H9 (cell line): Measurements from ENCODE around the gene ALDH6A1. TPM values are rescaled to one million over a fixed set of nuclear protein-coding genes. Genes with fewer than 3 reads are reported as not detected.

ENCODE experiments used
- DNase-seq: peaks from one replicate; pipeline ENCODE4 v3.0.0-alpha.2; 2017
- H2AFZ ChIP-seq: one replicate; pipeline ENCODE4 v1.6.1; 2013; ENCODE audit warnings: mild to moderate bottlenecking, low read length, control low read depth, moderate library complexity
- H2AK5ac ChIP-seq: 2 replicates; pipeline ENCODE4 v1.6.1; 2013; ENCODE audit warnings: low read length, control low read depth, mixed read lengths; ENCODE audit not compliant: insufficient read length
- H2BK120ac ChIP-seq: one replicate; pipeline ENCODE4 v1.6.1; 2013; ENCODE audit warnings: low read depth, mild to moderate bottlenecking, low read length, control low read depth, inconsistent platforms; ENCODE audit not compliant: poor library complexity, severe bottlenecking
- H2BK12ac ChIP-seq: 2 replicates; pipeline ENCODE4 v1.6.1; 2013; ENCODE audit warnings: low read length, control low read depth, mixed read lengths, low read depth; ENCODE audit not compliant: insufficient read length
- H2BK15ac ChIP-seq: 2 replicates; pipeline ENCODE4 v1.6.1; 2013; ENCODE audit warnings: low read depth, low read length, control low read depth
- H2BK20ac ChIP-seq: one replicate; pipeline ENCODE4 v1.6.1; 2013; ENCODE audit warnings: low read depth, mild to moderate bottlenecking, low read length, control low read depth, inconsistent platforms; ENCODE audit not compliant: poor library complexity, severe bottlenecking
- H2BK5ac ChIP-seq: 2 replicates; pipeline ENCODE4 v1.6.1; 2013; ENCODE audit warnings: low read length, control low read depth, mixed read lengths; ENCODE audit not compliant: insufficient read length
- H3K14ac ChIP-seq: 2 replicates; pipeline ENCODE4 v1.6.1; 2013; ENCODE audit warnings: low read length, control low read depth; ENCODE audit not compliant: insufficient read depth
- H3K18ac ChIP-seq: 2 replicates; pipeline ENCODE4 v1.6.1; 2013; ENCODE audit warnings: low read depth, mild to moderate bottlenecking, mixed read lengths, low read length, control low read depth; ENCODE audit not compliant: insufficient read length
- H3K23ac ChIP-seq: 2 replicates; pipeline ENCODE4 v1.6.1; 2013; ENCODE audit warnings: low read length, control low read depth, mixed read lengths, low read depth; ENCODE audit not compliant: insufficient read length
- H3K23me2 ChIP-seq: 2 replicates; pipeline ENCODE4 v1.6.1; 2013; ENCODE audit warnings: low read depth, mild to moderate bottlenecking, mixed read lengths, low read length, control low read depth; ENCODE audit not compliant: insufficient read length, poor library complexity, severe bottlenecking
- H3K27ac ChIP-seq: 2 replicates; pipeline ENCODE4 v1.5.1; 2013; ENCODE audit warnings: low read length, control low read depth, mixed read lengths, low read depth; ENCODE audit not compliant: insufficient read length
- H3K27me3 ChIP-seq: 2 replicates; pipeline ENCODE4 v1.6.1; 2013; ENCODE audit warnings: low read length, control low read depth, inconsistent platforms; ENCODE audit not compliant: insufficient read depth
- H3K4ac ChIP-seq: 2 replicates; pipeline ENCODE4 v1.6.1; 2013; ENCODE audit warnings: low read depth, mild to moderate bottlenecking, control low read depth, inconsistent platforms, low read length, moderate library complexity
- H3K4me1 ChIP-seq: 2 replicates; pipeline ENCODE4 v1.6.1; 2013; ENCODE audit warnings: low read length, control low read depth, inconsistent platforms; ENCODE audit not compliant: insufficient read depth
- H3K4me2 ChIP-seq: 2 replicates; pipeline ENCODE4 v1.6.1; 2013; ENCODE audit warnings: low read length, control low read depth, mixed read lengths; ENCODE audit not compliant: insufficient read length, insufficient read depth
- H3K56ac ChIP-seq: 2 replicates; pipeline ENCODE4 v1.6.1; 2013; ENCODE audit warnings: low read depth, mild to moderate bottlenecking, mixed read lengths, low read length, control low read depth; ENCODE audit not compliant: insufficient read length
- H3K79me1 ChIP-seq: 2 replicates; pipeline ENCODE4 v1.6.1; 2013; ENCODE audit warnings: low read depth, mild to moderate bottlenecking, moderate library complexity, low read length, control low read depth, inconsistent platforms; ENCODE audit not compliant: insufficient read depth, poor library complexity, severe bottlenecking
- H3K79me2 ChIP-seq: 2 replicates; pipeline ENCODE4 v1.6.1; 2013; ENCODE audit warnings: low read length, control low read depth, inconsistent platforms; ENCODE audit not compliant: insufficient read depth
- H3K9ac ChIP-seq: 2 replicates; pipeline ENCODE4 v1.6.1; 2013; ENCODE audit warnings: low read length, control low read depth, mixed read lengths; ENCODE audit not compliant: insufficient read length; ENCODE audit errors: extremely low read depth
- H3K9me3 ChIP-seq: one replicate; pipeline ENCODE4 v1.6.1; 2013; ENCODE audit warnings: low read depth, low read length, inconsistent platforms; ENCODE audit not compliant: control insufficient read depth
- H3T11ph ChIP-seq: one replicate; pipeline ENCODE4 v1.6.1; 2013; ENCODE audit warnings: mild to moderate bottlenecking, low read length, control low read depth, inconsistent platforms
- H4K20me1 ChIP-seq: one replicate; pipeline ENCODE4 v1.6.1; 2013; ENCODE audit not compliant: control insufficient read depth, insufficient read length, insufficient read depth
- H4K5ac ChIP-seq: 2 replicates; pipeline ENCODE4 v1.6.1; 2013; ENCODE audit warnings: low read depth, mild to moderate bottlenecking, mixed read lengths, low read length, control low read depth; ENCODE audit not compliant: insufficient read length
- H4K8ac ChIP-seq: replicated peaks from 2 replicates; pipeline ENCODE4 v1.6.1; 2013; ENCODE audit warnings: low read length, control low read depth, mixed read lengths, low read depth; ENCODE audit not compliant: insufficient read length
- H4K91ac ChIP-seq: 2 replicates; pipeline ENCODE4 v1.6.1; 2013; ENCODE audit warnings: low read depth, mild to moderate bottlenecking, moderate library complexity, mixed read lengths, low read length, control low read depth; ENCODE audit not compliant: insufficient read length
- H3K27ac Mint-ChIP-seq, 3 experiments: 2 replicates in 2 of 3; 3 replicates in 1 of 3; pipeline ENCODE4 v1.8.0; 2020 to 2021; ENCODE audit warnings: mixed read lengths in 3 of 3, mild to moderate bottlenecking in 1 of 3, moderate library complexity in 1 of 3
- H3K27me3 Mint-ChIP-seq: 2 replicates; pipeline ENCODE4 v1.8.0; 2021; ENCODE audit warnings: low read depth, mild to moderate bottlenecking, moderate library complexity, mixed read lengths
- H3K36me3 Mint-ChIP-seq, 3 experiments: 2 replicates in 2 of 3; 3 replicates in 1 of 3; pipeline ENCODE4 v1.8.0; 2020 to 2021; ENCODE audit warnings: low read depth in 3 of 3, mixed read lengths in 3 of 3; ENCODE audit not compliant: insufficient read depth in 1 of 3
- H3K4me1 Mint-ChIP-seq, 2 experiments: 2 replicates each; pipeline ENCODE4 v1.8.0; 2020; ENCODE audit warnings: mixed read lengths in 2 of 2
- H3K4me3 Mint-ChIP-seq, 2 experiments: 2 replicates in 1 of 2; 3 replicates in 1 of 2; pipeline ENCODE4 v1.8.0; 2020 to 2021; ENCODE audit warnings: mild to moderate bottlenecking in 2 of 2, mixed read lengths in 2 of 2, moderate library complexity in 1 of 2
- H3K9me3 Mint-ChIP-seq, 2 experiments: 2 replicates in 1 of 2; 3 replicates in 1 of 2; pipeline ENCODE4 v1.8.0; 2020; ENCODE audit warnings: mild to moderate bottlenecking in 2 of 2, mixed read lengths in 2 of 2, moderate library complexity in 1 of 2
- WGBS: extraction: QIAGEN DNeasy Blood & Tissue Kit; methylation state at CpG from one replicate; pipeline ENCODE4 v1.1.7; 2013; ENCODE audit warnings: missing lambda C conversion rate, low lambda C conversion rate, mixed read lengths; ENCODE audit not compliant: insufficient read length; ENCODE audit errors: extremely low coverage; 5-methylcytosine and 5-hydroxymethylcytosine counted together
- total RNA-seq: library from RNA; stranded (reverse); gene quantifications from 2 replicates; pipeline ENCODE4 v1.2.1, GENCODE V29; 2021
- TF ChIP-seq, protein P1 (sequence below): fragments of 200-600 bp; sonication (generic); conservative IDR thresholded peaks from 3 replicates; pipeline ENCODE4 v1.8.0; 2021; ENCODE audit warnings: antibody characterized with exemption, mild to moderate bottlenecking

ALDH6A1 gene
- total RNA-seq, 1 experiment from 2014 or later = 37.8 TPM

DNA sequence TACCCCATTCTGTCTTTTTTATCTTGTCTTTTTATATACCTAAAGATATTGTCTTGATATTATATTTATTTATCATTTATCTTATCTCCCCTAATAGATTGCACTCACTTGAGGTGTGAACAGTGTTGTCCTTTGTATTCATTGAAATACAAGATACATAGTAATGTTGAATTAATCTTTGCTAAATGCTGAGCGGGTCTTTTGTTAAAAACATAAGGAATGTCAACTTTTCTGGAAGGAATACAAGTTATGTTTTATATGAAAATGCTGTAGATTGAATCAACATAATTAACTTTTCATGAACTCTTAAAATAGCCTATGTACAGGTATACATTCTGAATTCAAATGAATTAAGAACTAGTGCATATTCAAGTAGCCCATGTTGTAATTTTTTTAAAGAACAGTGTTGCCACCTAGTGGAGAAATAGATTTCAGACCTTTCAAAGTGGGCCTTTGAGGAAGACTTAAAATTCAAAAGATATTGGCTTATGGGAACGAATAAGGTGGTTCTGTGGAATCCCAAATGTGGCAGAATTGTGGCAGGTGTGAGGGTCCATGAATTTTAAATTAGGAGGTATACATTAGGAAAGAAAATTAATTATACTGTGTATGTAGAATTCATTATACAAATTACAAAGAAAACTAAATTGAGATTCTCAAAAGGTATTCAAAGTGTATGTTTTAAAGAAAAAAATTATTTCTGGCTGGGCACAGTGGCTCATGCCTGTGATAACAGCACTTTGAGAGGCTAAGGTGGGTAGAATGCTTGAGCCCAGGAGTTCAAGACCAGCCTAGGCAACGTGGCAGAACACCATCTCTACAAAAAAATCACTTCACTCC lies 46.0 kb downstream of the ALDH6A1 start:
- H3K79me1 ChIP-seq = no peaks in the 10 kb centered on the region
- TF ChIP-seq, protein P1, sequence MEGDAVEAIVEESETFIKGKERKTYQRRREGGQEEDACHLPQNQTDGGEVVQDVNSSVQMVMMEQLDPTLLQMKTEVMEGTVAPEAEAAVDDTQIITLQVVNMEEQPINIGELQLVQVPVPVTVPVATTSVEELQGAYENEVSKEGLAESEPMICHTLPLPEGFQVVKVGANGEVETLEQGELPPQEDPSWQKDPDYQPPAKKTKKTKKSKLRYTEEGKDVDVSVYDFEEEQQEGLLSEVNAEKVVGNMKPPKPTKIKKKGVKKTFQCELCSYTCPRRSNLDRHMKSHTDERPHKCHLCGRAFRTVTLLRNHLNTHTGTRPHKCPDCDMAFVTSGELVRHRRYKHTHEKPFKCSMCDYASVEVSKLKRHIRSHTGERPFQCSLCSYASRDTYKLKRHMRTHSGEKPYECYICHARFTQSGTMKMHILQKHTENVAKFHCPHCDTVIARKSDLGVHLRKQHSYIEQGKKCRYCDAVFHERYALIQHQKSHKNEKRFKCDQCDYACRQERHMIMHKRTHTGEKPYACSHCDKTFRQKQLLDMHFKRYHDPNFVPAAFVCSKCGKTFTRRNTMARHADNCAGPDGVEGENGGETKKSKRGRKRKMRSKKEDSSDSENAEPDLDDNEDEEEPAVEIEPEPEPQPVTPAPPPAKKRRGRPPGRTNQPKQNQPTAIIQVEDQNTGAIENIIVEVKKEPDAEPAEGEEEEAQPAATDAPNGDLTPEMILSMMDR = peak; percentile 81
- H3K23ac ChIP-seq = no peak overlapping the region
- no peak overlapping the region for H3K4ac ChIP-seq
- DNase-seq = no peak
- no peaks in the 10 kb centered on the region for H3K23me2 ChIP-seq
- no peak overlapping the region for H2AFZ ChIP-seq
- no peak overlapping the region for H2AK5ac ChIP-seq
- no peak overlapping the region for H3K56ac ChIP-seq
- H3K14ac ChIP-seq = no peak overlapping the region
- no peaks in the 10 kb centered on the region for H3K9me3 Mint-ChIP-seq
- no peak overlapping the region for H2BK120ac ChIP-seq
- H2BK15ac ChIP-seq = no peak overlapping the region
- no CpG with 5 or more reads among the region's 3 CpGs for WGBS
- H3K27ac Mint-ChIP-seq = no peak overlapping the region
- no peaks in the 10 kb centered on the region for H3K27me3 ChIP-seq
- H3K9ac ChIP-seq = no peak overlapping the region
- H2BK12ac ChIP-seq = no peak overlapping the region
- no peak overlapping the region for H3T11ph ChIP-seq
- H3K4me3 Mint-ChIP-seq = no peak overlapping the region
- H3K27ac ChIP-seq = no peak overlapping the region
- no peak overlapping the region for H2BK5ac ChIP-seq
- H3K4me1 Mint-ChIP-seq = no peaks in the 10 kb centered on the region
- no peaks in the 10 kb centered on the region for H3K9me3 ChIP-seq
- no peak overlapping the region for H4K5ac ChIP-seq
- H4K20me1 ChIP-seq = no peaks in the 10 kb centered on the region
- H3K27me3 Mint-ChIP-seq = no peaks in the 10 kb centered on the region
- no peak overlapping the region for H3K4me2 ChIP-seq
- no peaks in the 10 kb centered on the region for H3K4me1 ChIP-seq
- H3K36me3 Mint-ChIP-seq = no peaks in the 10 kb centered on the region
- no peak overlapping the region for H4K8ac ChIP-seq
- no peak overlapping the region for H4K91ac ChIP-seq
- no peaks in the 10 kb centered on the region for H3K79me2 ChIP-seq
- no peak overlapping the region for H2BK20ac ChIP-seq
- no peak overlapping the region for H3K18ac ChIP-seq
